ENCODE measurements around the gene VPS35. TPM values are rescaled to one million over a fixed set of nuclear protein-coding genes. Genes with fewer than 3 reads are reported as not detected.

The VPS35 gene
- total and polyA plus RNA-seq, 2 of the 13 experiments (the other 11 are each of a cell fraction or from before 2014, with no cell fraction given): 30.7 to 136 TPM

DNA sequence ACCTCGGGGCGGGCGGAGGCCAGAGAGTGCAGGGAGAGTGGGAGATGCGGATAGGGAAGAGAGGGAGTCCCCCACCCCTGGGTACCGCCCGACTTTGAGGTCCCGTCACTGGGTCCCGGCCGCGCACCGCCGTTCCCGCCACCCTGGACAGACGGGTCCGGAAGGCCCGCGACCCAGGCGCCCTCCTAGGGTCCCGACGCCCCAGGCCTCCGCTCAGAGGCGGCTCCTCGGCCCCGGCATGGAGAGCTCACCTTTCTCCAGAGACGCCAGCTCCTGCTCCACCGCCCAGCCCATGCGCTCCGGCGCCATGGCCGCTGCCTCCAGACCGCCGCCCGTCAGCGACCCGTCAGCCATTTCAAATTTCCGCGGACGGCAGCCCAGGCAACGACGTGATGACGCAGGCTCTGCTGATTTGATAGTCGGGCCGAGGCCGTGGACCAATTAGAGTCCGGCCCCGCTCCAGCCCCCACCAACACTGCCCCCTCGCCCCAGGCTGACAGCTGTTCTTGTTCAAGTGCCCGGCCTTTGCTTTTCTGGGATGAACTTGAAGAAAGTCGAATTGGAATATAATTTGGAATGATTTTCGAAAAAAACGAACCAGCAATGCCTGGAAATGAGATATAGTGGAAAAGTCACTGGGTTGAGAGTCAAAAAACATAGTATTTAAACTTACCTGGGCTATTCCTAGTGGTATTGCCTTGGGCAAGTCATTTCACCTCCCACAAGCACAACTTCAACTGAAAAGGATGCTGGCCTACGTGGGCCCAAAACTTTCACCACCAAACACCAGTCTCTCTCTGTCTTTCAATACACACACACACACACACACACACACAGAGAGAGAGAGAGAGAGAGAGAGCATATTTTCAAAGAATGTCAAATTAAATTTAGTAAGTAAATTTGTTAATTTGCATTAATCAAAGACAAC lies 67.7 kb downstream of the VPS35 start, which contains the start of gene SHCBP1 (continued):
- TF ChIP-seq PRDM10 (CRISPR knock-in tag; IDR thresholded peaks at IDR 0.05; ENCODE audit: low read depth): no peak
- peak; percentile 82; the same call in 1 of the 2 replicates for TF ChIP-seq ZNF224 (CRISPR knock-in tag; IDR thresholded peaks at IDR 0.05)
- TF ChIP-seq MED13 (CRISPR knock-in tag; IDR thresholded peaks at IDR 0.05): peak; percentile 78; the same call in 1 of the 2 replicates
- TF ChIP-seq ZSCAN21 (CRISPR knock-in tag; IDR thresholded peaks at IDR 0.05; ENCODE audit: borderline replicate concordance): peak; percentile 70; the same call in 1 of the 2 replicates
- TF ChIP-seq, protein P1, sequence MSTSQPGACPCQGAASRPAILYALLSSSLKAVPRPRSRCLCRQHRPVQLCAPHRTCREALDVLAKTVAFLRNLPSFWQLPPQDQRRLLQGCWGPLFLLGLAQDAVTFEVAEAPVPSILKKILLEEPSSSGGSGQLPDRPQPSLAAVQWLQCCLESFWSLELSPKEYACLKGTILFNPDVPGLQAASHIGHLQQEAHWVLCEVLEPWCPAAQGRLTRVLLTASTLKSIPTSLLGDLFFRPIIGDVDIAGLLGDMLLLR (CRISPR knock-in tag; IDR thresholded peaks at IDR 0.05): peak; percentile 57; the same call in 1 of the 2 replicates
- TF ChIP-seq NFE2L1 (CRISPR knock-in tag; IDR thresholded peaks at IDR 0.05; ENCODE audit: borderline replicate concordance): 0 out of 2 replicates have a peak, but pooled peaks have one; percentile 45
- TF ChIP-seq TMF1 (CRISPR knock-in tag; IDR thresholded peaks at IDR 0.05; ENCODE audit: low read depth): peak; percentile 94
- peak; percentile 83 for TF ChIP-seq SP4 (CRISPR knock-in tag; IDR thresholded peaks at IDR 0.05)
- TF ChIP-seq ASH2L (IDR thresholded peaks at IDR 0.05; ENCODE audit: insufficient read length, low read depth, low read length): peak; percentile 57
- TF ChIP-seq BRD4 (CRISPR knock-in tag; IDR thresholded peaks at IDR 0.05): peak; percentile 87
- no peak for TF ChIP-seq PRMT3 (CRISPR knock-in tag; IDR thresholded peaks at IDR 0.05; ENCODE audit: borderline replicate concordance, low read depth)
- TF ChIP-seq MTA3 (CRISPR knock-in tag; IDR thresholded peaks at IDR 0.05): no peak
- TF ChIP-seq, protein P2, sequence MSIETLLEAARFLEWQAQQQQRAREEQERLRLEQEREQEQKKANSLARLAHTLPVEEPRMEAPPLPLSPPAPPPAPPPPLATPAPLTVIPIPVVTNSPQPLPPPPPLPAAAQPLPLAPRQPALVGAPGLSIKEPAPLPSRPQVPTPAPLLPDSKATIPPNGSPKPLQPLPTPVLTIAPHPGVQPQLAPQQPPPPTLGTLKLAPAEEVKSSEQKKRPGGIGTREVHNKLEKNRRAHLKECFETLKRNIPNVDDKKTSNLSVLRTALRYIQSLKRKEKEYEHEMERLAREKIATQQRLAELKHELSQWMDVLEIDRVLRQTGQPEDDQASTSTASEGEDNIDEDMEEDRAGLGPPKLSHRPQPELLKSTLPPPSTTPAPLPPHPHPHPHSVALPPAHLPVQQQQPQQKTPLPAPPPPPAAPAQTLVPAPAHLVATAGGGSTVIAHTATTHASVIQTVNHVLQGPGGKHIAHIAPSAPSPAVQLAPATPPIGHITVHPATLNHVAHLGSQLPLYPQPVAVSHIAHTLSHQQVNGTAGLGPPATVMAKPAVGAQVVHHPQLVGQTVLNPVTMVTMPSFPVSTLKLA (IDR thresholded peaks at IDR 0.05): peak; percentile 36; the same call in 1 of the 2 replicates
- 0 out of 2 replicates have a peak, but pooled peaks have one; percentile 55 for TF ChIP-seq ZNF34 (CRISPR knock-in tag; IDR thresholded peaks at IDR 0.05; ENCODE audit: borderline replicate concordance)
- TF ChIP-seq SIN3A (IDR thresholded peaks at IDR 0.05; ENCODE audit: borderline replicate concordance, low read depth, low read length): peak; percentile 100
- TF ChIP-seq CTCF (CRISPR knock-in tag; IDR thresholded peaks at IDR 0.05): no peak; the same call in 1 of the 2 replicates
- no peak for TF ChIP-seq NONO (IDR thresholded peaks at IDR 0.05)
- TF ChIP-seq NONO (CRISPR knock-in tag; conservative IDR thresholded peaks at IDR 0.05): no peak; the same call in 1 of the 2 replicates
- peak; percentile 55 for TF ChIP-seq SRSF1 (optimal IDR thresholded peaks at IDR 0.05; ENCODE audit: low read depth, low read length)
- no peak for TF ChIP-seq HCFC1 (IDR thresholded peaks at IDR 0.05; ENCODE audit: low read depth, low read length)
